ENCODE data around the gene RAB7B.

DNA sequence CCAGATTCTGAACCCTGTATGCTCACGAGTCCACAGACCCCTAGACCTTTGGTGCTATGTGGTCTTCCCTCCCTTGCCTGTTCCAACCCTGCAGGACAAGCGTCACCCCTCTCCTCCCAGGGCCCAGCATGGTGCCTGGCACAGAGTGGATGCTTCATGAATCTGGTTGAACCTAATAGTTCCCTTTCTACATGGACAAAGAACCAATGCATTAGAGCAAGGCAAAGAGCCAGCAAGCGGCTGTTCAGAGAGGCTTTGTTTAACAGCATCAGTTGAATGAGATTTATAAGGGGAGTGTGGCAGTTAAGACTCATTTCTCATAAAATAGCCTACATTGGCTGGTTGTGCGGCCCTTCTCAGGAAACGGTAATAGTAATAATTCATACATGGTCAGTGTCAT, 74.9 kb downstream of the RAB7B start:
- TF ChIP-seq CTCF (IDR thresholded peaks at IDR 0.05) = no peak
- no peak for TF ChIP-seq POLR2A (IDR thresholded peaks at IDR 0.05)

Data from right lobe of liver (tissue), 4 donors.